Naive thymus-derived CD4-positive, alpha-beta T cell (primary cell): ENCODE measurements around the gene GNG7. TPM values are rescaled to one million over a fixed set of nuclear protein-coding genes. Genes with fewer than 3 reads are reported as not detected.
A peak's percentile ranks its signal among the peaks of the same experiment; 100 is the strongest.
"Not testable (repeated sequence)": the region's sequence is repeated elsewhere in the genome, so short reads cannot be mapped to it uniquely, and the experiment has no call there.

Experiments
- ATAC-seq: fragments of 150-1000 bp; cut with Tn5 transposase; 2 replicates; pipeline ENCODE4 v1.10.0; 2021; ENCODE audit warnings: mild to moderate bottlenecking, moderate library complexity
- CTCF ChIA-PET: fragments of 350-600 bp; sonication (Branson Sonifier 250); formaldehyde crosslinking; loops from one replicate; lab custom pipeline; 2021; ENCODE audit warnings: antibody characterized with exemption; lab: Charles Lee
- POLR2A ChIA-PET: fragments of 350-600 bp; sonication (Branson Sonifier 250); formaldehyde crosslinking; loops from one replicate; lab custom pipeline; 2021; ENCODE audit warnings: antibody characterized with exemption, inconsistent platforms; lab: Charles Lee
- DNase-seq, 9 donors: peaks; one replicate each; pipeline versions ENCODE4 v3.0.0 to v3.0.0-alpha.2; 2020 to 2022; ENCODE audit warnings: mixed read lengths in 1 of 9
- H3K27ac ChIP-seq: one replicate; pipeline ENCODE4 v1.7.0; 2013; ENCODE audit warnings: mild to moderate bottlenecking, low read depth, low read length, moderate library complexity
- H3K27me3 ChIP-seq, 2 donors: one replicate each; pipeline ENCODE4 v1.7.0; 2013; ENCODE audit warnings: low read length in 2 of 2, mild to moderate bottlenecking in 2 of 2, moderate library complexity in 2 of 2; ENCODE audit not compliant: control insufficient read depth in 2 of 2, insufficient read depth in 2 of 2
- H3K36me3 ChIP-seq, 3 experiments: 1 replicate in 2 of 3; 2 replicates in 1 of 3; pipeline ENCODE4 v1.7.0; 2013; ENCODE audit warnings: low read length in 3 of 3, mild to moderate bottlenecking in 3 of 3, moderate library complexity in 1 of 3; ENCODE audit not compliant: insufficient read depth in 3 of 3, control insufficient read depth in 2 of 3
- H3K4me1 ChIP-seq, 2 donors: one replicate each; pipeline ENCODE4 v1.7.0; 2013; ENCODE audit warnings: low read length in 2 of 2, mild to moderate bottlenecking in 2 of 2, moderate library complexity in 1 of 2; ENCODE audit not compliant: control insufficient read depth in 2 of 2, insufficient read depth in 2 of 2
- H3K4me3 ChIP-seq: 2 replicates; pipeline ENCODE4 v1.7.0; 2013; ENCODE audit warnings: mild to moderate bottlenecking, low read length
- H3K9me3 ChIP-seq, 3 experiments: 1 replicate in 2 of 3; 2 replicates in 1 of 3; pipeline ENCODE4 v1.7.0; 2013; ENCODE audit warnings: low read length in 3 of 3; ENCODE audit not compliant: control insufficient read depth in 2 of 3
- H3K27ac Mint-ChIP-seq, 9 donors: one replicate each; pipeline ENCODE4 v1.8.0; 2020 to 2022; ENCODE audit warnings: mixed read lengths in 9 of 9, mild to moderate bottlenecking in 8 of 9, moderate library complexity in 5 of 9, inconsistent platforms in 2 of 9
- H3K27me3 Mint-ChIP-seq, 5 donors: one replicate each; pipeline ENCODE4 v1.8.0; 2021 to 2022; ENCODE audit warnings: mixed read lengths in 5 of 5, mild to moderate bottlenecking in 1 of 5
- H3K36me3 Mint-ChIP-seq, 5 donors: one replicate each; pipeline ENCODE4 v1.8.0; 2020 to 2022; ENCODE audit warnings: mixed read lengths in 5 of 5, mild to moderate bottlenecking in 3 of 5, inconsistent platforms in 1 of 5
- H3K4me1 Mint-ChIP-seq, 7 donors: one replicate each; pipeline ENCODE4 v1.8.0; 2020 to 2022; ENCODE audit warnings: mixed read lengths in 7 of 7, mild to moderate bottlenecking in 3 of 7, inconsistent platforms in 1 of 7
- H3K4me3 Mint-ChIP-seq, 10 donors: one replicate each; pipeline ENCODE4 v1.8.0; 2020 to 2022; ENCODE audit warnings: mild to moderate bottlenecking in 10 of 10, mixed read lengths in 10 of 10, moderate library complexity in 6 of 10, inconsistent platforms in 2 of 10
- H3K9me3 Mint-ChIP-seq, 11 donors: one replicate each; pipeline ENCODE4 v1.8.0; 2020 to 2022; ENCODE audit warnings: mixed read lengths in 11 of 11, mild to moderate bottlenecking in 4 of 11, inconsistent platforms in 1 of 11, moderate library complexity in 1 of 11
- intact Hi-C, 2 donors: fragments of 100-400 bp; cut with micrococcal nuclease; formaldehyde crosslinking; loops; one replicate each; pipeline ENCODE4 v1.15.1; 2023
- polyA plus RNA-seq, 2 donors: library from polyadenylated mRNA; unstranded; fragments of 300-500 nt; fragmentation: Illumina TruSeq; gene quantifications; one replicate each; pipeline ENCODE4 v1.2.3, GENCODE V29; 2021
- total RNA-seq, 6 experiments: library from RNA in 5 of 6; stranded (reverse) in 5 of 6; gene quantifications; 1 replicate in 5 of 6; 2 replicates in 1 of 6; pipeline ENCODE4 v1.2.3 and lab custom pipeline; 2021 to 2026

GNG7 gene
- total and polyA plus RNA-seq, 7 experiments from 2014 or later, result 0.31 to 6.8 (median 4.7) TPM

DNA sequence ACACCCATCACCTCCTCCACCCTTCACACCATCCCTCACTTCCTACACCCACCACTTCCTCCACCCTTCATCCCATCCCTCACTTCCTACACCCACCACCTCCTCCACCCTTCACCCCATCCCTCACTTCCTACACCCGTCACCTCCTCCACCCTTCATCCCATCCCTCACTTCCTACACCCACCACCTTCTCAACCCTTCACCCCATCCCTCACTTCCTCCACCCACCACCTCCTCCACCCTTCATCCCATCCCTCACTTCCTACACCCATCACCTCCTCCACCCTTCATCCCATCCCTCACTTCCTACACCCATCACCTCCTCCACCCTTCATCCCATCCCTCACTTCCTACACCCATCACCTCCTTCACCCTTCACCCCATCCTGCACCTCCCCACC lies 11.6 kb upstream of the GNG7 start:
- POLR2A ChIA-PET, result interaction anchor here (0.6 kb wide), 1 partner anchor 931 kb away, joined by 3 read pairs; no protein-coding TSS in a partner anchor
- DNase-seq, intact Hi-C loops, H3K36me3 Mint-ChIP-seq, H3K27ac Mint-ChIP-seq, ATAC-seq, H3K27me3 ChIP-seq, H3K4me1 ChIP-seq, H3K27ac ChIP-seq, H3K9me3 ChIP-seq, H3K4me3 ChIP-seq, CTCF ChIA-PET, H3K4me3 Mint-ChIP-seq, H3K27me3 Mint-ChIP-seq, H3K36me3 ChIP-seq: not testable (repeated sequence)
- peaks cover 0 to 11% (median 10%) of the 10 kb centered on the region in 11 donors for H3K9me3 Mint-ChIP-seq
- peaks cover 0 to 15% (median 6%) of the 10 kb centered on the region in 7 donors for H3K4me1 Mint-ChIP-seq

DNA sequence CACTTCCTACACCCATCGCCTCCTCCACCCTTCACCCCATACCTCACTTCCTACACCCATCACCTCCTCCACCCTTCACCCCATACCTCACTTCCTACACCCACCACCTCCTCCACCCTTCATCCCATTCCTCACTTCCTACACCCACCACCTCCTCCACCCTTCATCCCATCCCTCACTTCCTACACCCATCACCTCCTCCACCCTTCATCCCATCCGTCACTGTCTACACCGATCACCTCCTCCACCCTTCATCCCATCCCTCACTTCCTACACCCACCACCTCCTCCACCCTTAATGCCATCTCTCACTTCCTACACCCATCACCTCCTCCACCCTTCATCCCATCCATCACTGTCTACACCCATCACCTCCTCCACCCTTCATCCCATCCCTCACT lies 10.7 kb upstream of the GNG7 start:
- H3K9me3 Mint-ChIP-seq, result peaks cover 0 to 11% (median 10%) of the 10 kb centered on the region in 11 donors
- not testable (repeated sequence) for H3K36me3 ChIP-seq

GRCh38 chr19:2711875-2712205 lies 9.3 kb upstream of the GNG7 start:
- peaks cover 0 to 7% (median 0%) of the 10 kb centered on the region in 3 experiments for H3K9me3 ChIP-seq
- H3K27me3 ChIP-seq, result no peaks in the 10 kb centered on the region
- POLR2A ChIA-PET, result interaction anchor here (0.6 to 1.9 kb wide), 2 partner anchors 10 to 27 kb away, joined by 3 to 5 read pairs; partner anchors contain the start of gene GNG7
- CTCF ChIA-PET, result no interaction called here
- Mint-ChIP-seq H3K27ac (peak overlapping the region in 2 of 9 donors; percentile 10 to 79), H3K36me3 (peaks cover 0 to 5% (median 2%) of the 10 kb centered on the region in 5 donors), H3K27me3 (peaks cover 0 to 5% (median 0%) of the 10 kb centered on the region in 5 donors), H3K4me1 (peaks cover 0 to 15% (median 6%) of the 10 kb centered on the region in 7 donors), H3K9me3 (peaks cover 0 to 11% (median 10%) of the 10 kb centered on the region in 11 donors), H3K4me3 (peak overlapping the region in 1 of 10 donors; percentile 42)
- intact Hi-C loops, result no loop called here
- DNase-seq, result no peak
- no peaks in the 10 kb centered on the region for H3K36me3 ChIP-seq
- H3K4me1 ChIP-seq, result no peaks in the 10 kb centered on the region
- no peak overlapping the region for H3K27ac ChIP-seq
- no peak overlapping the region for H3K4me3 ChIP-seq
- ATAC-seq, result no peak

More for the DNA sequence above, 10.7 kb upstream of the GNG7 start:
- H3K4me3 ChIP-seq, POLR2A ChIA-PET, H3K27ac ChIP-seq, CTCF ChIA-PET, H3K4me1 ChIP-seq, H3K27me3 ChIP-seq, H3K9me3 ChIP-seq, H3K27me3 Mint-ChIP-seq, H3K36me3 Mint-ChIP-seq, H3K27ac Mint-ChIP-seq, H3K4me3 Mint-ChIP-seq, intact Hi-C loops, ATAC-seq, DNase-seq: not testable (repeated sequence)
- peaks cover 0 to 15% (median 6%) of the 10 kb centered on the region in 7 donors for H3K4me1 Mint-ChIP-seq

DNA sequence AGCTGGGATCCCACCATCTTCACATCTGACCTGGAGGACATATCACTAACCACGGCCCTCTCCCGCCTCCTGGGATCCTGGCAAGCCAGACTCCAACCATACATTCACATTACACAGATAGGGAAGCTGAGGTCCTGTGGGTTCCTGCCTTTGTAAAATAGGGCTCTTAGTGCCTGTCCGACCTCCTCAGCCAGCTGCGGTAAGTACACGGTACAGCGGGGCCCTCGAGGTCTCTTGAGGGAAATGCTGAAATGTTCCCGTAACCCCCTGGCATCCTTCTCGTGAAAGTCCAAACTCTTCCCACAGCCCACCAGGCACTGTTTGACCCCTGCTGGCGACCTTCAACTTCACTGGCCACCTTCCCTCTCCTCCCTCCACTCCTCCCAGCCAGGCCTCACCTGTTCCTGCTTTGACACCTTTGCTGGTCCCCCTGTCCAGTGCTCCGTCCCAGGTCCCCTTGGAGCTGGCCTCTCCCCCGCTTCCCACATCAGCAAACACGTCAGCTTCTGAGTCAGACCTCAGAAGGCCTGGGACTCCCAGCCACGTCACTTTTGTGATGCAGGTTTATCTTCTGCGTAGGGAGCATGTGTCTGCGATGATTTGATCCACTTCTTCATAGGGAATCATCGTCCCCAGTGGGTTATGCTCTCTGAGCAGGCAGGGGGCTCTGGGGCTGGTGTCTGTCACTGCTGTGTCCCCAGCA lies 8.8 kb upstream of the GNG7 start:
- ChIA-PET CTCF (no interaction called here), POLR2A (interaction anchor here (1.9 kb wide), 1 partner anchor 9 kb away, joined by 5 read pairs; the partner anchor contains the start of gene GNG7)
- Mint-ChIP-seq H3K4me1 (peaks cover 0 to 15% (median 6%) of the 10 kb centered on the region in 7 donors), H3K9me3 (peaks cover 0 to 11% (median 10%) of the 10 kb centered on the region in 11 donors), H3K27ac (peak overlapping the region in 4 of 9 donors; percentile 19 to 81 (median 74)), H3K27me3 (peaks cover 0 to 5% (median 0%) of the 10 kb centered on the region in 5 donors), H3K4me3 (peak overlapping the region in 3 of 10 donors; percentile 18 to 38 (median 33)), H3K36me3 (peaks cover 0 to 5% (median 2%) of the 10 kb centered on the region in 5 donors)
- Histone ChIP-seq H3K4me1 (no peaks in the 10 kb centered on the region), H3K9me3 (peaks cover 0 to 7% (median 0%) of the 10 kb centered on the region in 3 experiments), H3K27ac (no peak overlapping the region), H3K4me3 (no peak overlapping the region), H3K27me3 (no peaks in the 10 kb centered on the region), H3K36me3 (no peaks in the 10 kb centered on the region)
- ATAC-seq (no peak), DNase-seq (no peak)
- intact Hi-C loops, result no loop called here

GRCh38 chr19:2706251-2706650 lies 3.8 kb upstream of the GNG7 start:
- H3K36me3 ChIP-seq, result no peaks in the 10 kb centered on the region
- H3K27ac Mint-ChIP-seq, result no peak overlapping the region
- H3K9me3 Mint-ChIP-seq, result peaks cover 0 to 4% (median 0%) of the 10 kb centered on the region in 11 donors
- no peak overlapping the region for H3K4me3 ChIP-seq
- H3K9me3 ChIP-seq, result no peaks in the 10 kb centered on the region
- H3K36me3 Mint-ChIP-seq, result no peaks in the 10 kb centered on the region
- ChIA-PET POLR2A (interaction anchor here (0.6 kb wide), 1 partner anchor 146 kb away, joined by 5 read pairs; no protein-coding TSS in a partner anchor), CTCF (no interaction called here)
- H3K4me1 ChIP-seq, result peaks cover 0 to 10% of the 10 kb centered on the region in 2 donors
- H3K4me3 Mint-ChIP-seq, result no peak overlapping the region
- ATAC-seq (no peak), DNase-seq (no peak)
- peaks cover 4 to 22% (median 14%) of the 10 kb centered on the region in 7 donors for H3K4me1 Mint-ChIP-seq
- H3K27me3 Mint-ChIP-seq, result peaks cover 0 to 9% (median 0%) of the 10 kb centered on the region in 5 donors
- intact Hi-C loops, result no loop called here
- no peaks in the 10 kb centered on the region for H3K27me3 ChIP-seq
- no peak overlapping the region for H3K27ac ChIP-seq

GRCh38 chr19:2703691-2704216 lies 1.3 kb upstream of the GNG7 start:
- Histone ChIP-seq H3K27ac (no peak overlapping the region), H3K4me1 (peaks cover 0 to 16% of the 10 kb centered on the region in 2 donors), H3K36me3 (no peaks in the 10 kb centered on the region), H3K27me3 (no peaks in the 10 kb centered on the region), H3K9me3 (no peaks in the 10 kb centered on the region), H3K4me3 (no peak overlapping the region)
- peak overlapping the region in 2 of 9 donors; percentile 5 to 77 for H3K27ac Mint-ChIP-seq
- peak overlapping the region in 3 of 10 donors; percentile 5 to 9 (median 9) for H3K4me3 Mint-ChIP-seq
- intact Hi-C loops, result no loop called here
- POLR2A ChIA-PET, result no interaction called here
- peaks cover 0 to 12% (median 0%) of the 10 kb centered on the region in 5 donors for H3K27me3 Mint-ChIP-seq
- H3K9me3 Mint-ChIP-seq, result peaks cover 0 to 4% (median 0%) of the 10 kb centered on the region in 11 donors
- ATAC-seq (no peak), DNase-seq (no peak)
- peaks cover 6 to 36% (median 33%) of the 10 kb centered on the region in 7 donors for H3K4me1 Mint-ChIP-seq
- no peaks in the 10 kb centered on the region for H3K36me3 Mint-ChIP-seq
- CTCF ChIA-PET, result interaction anchor here (0.7 to 1.0 kb wide), 2 partner anchors 111 to 137 kb away, joined by 3 to 6 read pairs; partner anchors contain the start of gene ZNF555
